Stimulated activated CD8-positive, alpha-beta memory T cell treated with anti-CD3 and anti-CD28 coated beads, Interleukin-12 subunit alpha, Interleukin-12 subunit beta, amount 100 ng/mL, for 24 hours (primary cell): ENCODE results near the gene PAX3.

ENCODE experiments used
- DNase-seq: peaks from one replicate; pipeline ENCODE4 v3.0.0-alpha.2; 2020; ENCODE audit errors: extremely low read depth

Gene PAX3

GRCh38 chr2:222298311-222299150, at the start of gene PAX3:
TSS of gene PAX3 (minus strand) at chr2:222298998. CDS start at chr2:222298615, 383 bp downstream.
- DNase-seq: no peak

- DNase-seq: no peak
Measured at GRCh38 chr2:222341331-222341730, 42.5 kb upstream of the PAX3 start.

- no peak for DNase-seq
Measured at GRCh38 chr2:222338374-222338773, 39.6 kb upstream of the PAX3 start.

GRCh38 chr2:222336931-222337330, 38.1 kb upstream of the PAX3 start:
- DNase-seq: no peak

- DNase-seq: no peak
Measured at GRCh38 chr2:222336442-222336841, 37.6 kb upstream of the PAX3 start.

GRCh38 chr2:222334914-222335313, 36.1 kb upstream of the PAX3 start:
- no peak for DNase-seq

- DNase-seq: no peak
Measured at GRCh38 chr2:222333397-222333796, 34.6 kb upstream of the PAX3 start.

- DNase-seq: no peak
Measured at GRCh38 chr2:222332116-222332515, 33.3 kb upstream of the PAX3 start.

GRCh38 chr2:222330910-222331309, 32.1 kb upstream of the PAX3 start:
- no peak for DNase-seq

GRCh38 chr2:222322236-222322635, 23.4 kb upstream of the PAX3 start:
- DNase-seq: no peak

- DNase-seq: no peak
Measured at GRCh38 chr2:222320436-222321395, 21.9 kb upstream of the PAX3 start.

- no peak for DNase-seq
Measured at GRCh38 chr2:222319586-222320435, 21.0 kb upstream of the PAX3 start.

GRCh38 chr2:222318712-222319585, 20.2 kb upstream of the PAX3 start:
- no peak for DNase-seq

- DNase-seq: no peak
Measured at GRCh38 chr2:222318026-222318711, 19.4 kb upstream of the PAX3 start.

GRCh38 chr2:222315443-222316121, 16.8 kb upstream of the PAX3 start:
- DNase-seq: no peak

GRCh38 chr2:222313816-222314215, 15.0 kb upstream of the PAX3 start:
- no peak for DNase-seq

GRCh38 chr2:222311978-222312738, 13.4 kb upstream of the PAX3 start:
- DNase-seq: no peak

GRCh38 chr2:222311319-222311977, 12.7 kb upstream of the PAX3 start:
- DNase-seq: no peak
